Measurements from ENCODE around the gene LSM14A. TPM values are rescaled to one million over a fixed set of nuclear protein-coding genes. Genes with fewer than 3 reads are reported as not detected.

The LSM14A gene
- total RNA-seq, 4 donors from 2014 or later = 51.5 to 110 (median 62.9) TPM

- Histone ChIP-seq H3K27ac (no peak overlapping the region), H3K9me3 (no peaks in the 10 kb centered on the region), H3K4me3 (no peak overlapping the region), H3K4me1 (peaks cover 0 to 28% (median 11%) of the 10 kb centered on the region in 3 donors), H3K27me3 (no peaks in the 10 kb centered on the region), H3K36me3 (peaks cover 4 to 52% (median 13%) of the 10 kb centered on the region in 3 donors)
- WGBS, 2 donors = 86 to 90% methylated on average over 3 to 4 of the region's 4 CpGs
- intact Hi-C loops (cut with DNase I) = no loop called here
- no peak for DNase-seq
- TF ChIP-seq CTCF (IDR thresholded peaks at IDR 0.05) (no peak), POLR2A (IDR thresholded peaks at IDR 0.05) (no peak)
Measured at GRCh38 chr19:34231439-34231838, 59.1 kb downstream of the LSM14A start.

- Histone ChIP-seq H3K27me3 (no peaks in the 10 kb centered on the region), H3K36me3 (peaks cover 4 to 38% (median 13%) of the 10 kb centered on the region in 3 donors), H3K4me3 (no peak overlapping the region), H3K4me1 (peaks cover 0 to 32% (median 11%) of the 10 kb centered on the region in 3 donors), H3K27ac (peak overlapping the region; percentile 11 to 59 (median 48)), H3K9me3 (no peaks in the 10 kb centered on the region)
- WGBS, 2 donors = 20 to 29% methylated on average over 11 of the region's 11 CpGs
- no peak for DNase-seq
- TF ChIP-seq POLR2A (IDR thresholded peaks at IDR 0.05) = no peak
- TF ChIP-seq CTCF (IDR thresholded peaks at IDR 0.05) = no peak
- intact Hi-C loops (cut with DNase I) = no loop called here
Measured at GRCh38 chr19:34232566-34233481, 60.5 kb downstream of the LSM14A start.

- no peak for DNase-seq
- H3K27ac ChIP-seq = no peak overlapping the region
Measured at GRCh38 chr19:34235425-34235940, 63.2 kb downstream of the LSM14A start.

GRCh38 chr19:34236035-34236987 is 64.0 kb downstream of the LSM14A start:
- 69 to 73% methylated on average over 16 to 18 of the region's 18 CpGs for WGBS, 2 donors
- H3K4me3 ChIP-seq = no peak overlapping the region
- no peak for TF ChIP-seq POLR2A (IDR thresholded peaks at IDR 0.05)
- no peak for TF ChIP-seq CTCF (IDR thresholded peaks at IDR 0.05)
- no peaks in the 10 kb centered on the region for H3K27me3 ChIP-seq
- peaks cover 0 to 3% (median 0%) of the 10 kb centered on the region in 3 donors for H3K36me3 ChIP-seq
- H3K4me1 ChIP-seq = peaks cover 0 to 34% (median 11%) of the 10 kb centered on the region in 3 donors
- peak overlapping the region in 1 of 4 donors; percentile 17 for H3K27ac ChIP-seq
- DNase-seq = no peak
- no peaks in the 10 kb centered on the region for H3K9me3 ChIP-seq
- intact Hi-C loops (cut with DNase I) = no loop called here

More at GRCh38 chr19:34235425-34235940, 63.2 kb downstream of the LSM14A start:
- H3K27me3 ChIP-seq = no peaks in the 10 kb centered on the region
- intact Hi-C loops (cut with DNase I) = no loop called here
- no peak overlapping the region for H3K4me3 ChIP-seq
- TF ChIP-seq POLR2A (IDR thresholded peaks at IDR 0.05) (no peak), CTCF (IDR thresholded peaks at IDR 0.05) (no peak)
- H3K36me3 ChIP-seq = peaks cover 0 to 11% (median 0%) of the 10 kb centered on the region in 3 donors
- peaks cover 0 to 32% (median 11%) of the 10 kb centered on the region in 3 donors for H3K4me1 ChIP-seq
- no peaks in the 10 kb centered on the region for H3K9me3 ChIP-seq
- 70 to 88% methylated on average over 2 of the region's 2 CpGs for WGBS, 2 donors
